Measurements from ENCODE around the gene TIMM50.
A peak's percentile ranks its signal among the peaks of the same experiment; 100 is the strongest.

Gene TIMM50

GRCh38 chr19:39436350-39436716, 44.3 kb upstream of the TIMM50 start:
- no peak for TF ChIP-seq CTCF (IDR thresholded peaks at IDR 0.05; ENCODE audit: control insufficient read depth, insufficient read depth, low read depth, low read length, missing control alignments)
- H3K4me3 ChIP-seq (ENCODE audit: control insufficient read depth, low read depth, low read length), result peak overlapping the region; percentile 82
- DNase-seq (ENCODE audit: low read depth), result no peak

- no peak for DNase-seq (ENCODE audit: low read depth)
- no peak for TF ChIP-seq CTCF (IDR thresholded peaks at IDR 0.05; ENCODE audit: control insufficient read depth, insufficient read depth, low read depth, low read length, missing control alignments)
- H3K4me3 ChIP-seq (ENCODE audit: control insufficient read depth, low read depth, low read length), result no peak overlapping the region
Measured at GRCh38 chr19:39438270-39438934, 42.2 kb upstream of the TIMM50 start.

- peak overlapping the region; percentile 93 for H3K4me3 ChIP-seq (ENCODE audit: control insufficient read depth, low read depth, low read length)
- no peak for TF ChIP-seq CTCF (IDR thresholded peaks at IDR 0.05; ENCODE audit: control insufficient read depth, insufficient read depth, low read depth, low read length, missing control alignments)
- DNase-seq (ENCODE audit: low read depth), result no peak
Measured at GRCh38 chr19:39444598-39445195, 35.9 kb upstream of the TIMM50 start.

GRCh38 chr19:39445196-39446111, 35.2 kb upstream of the TIMM50 start, which contains the start of gene SUPT5H:
Gene SUPT5H (plus strand): TSS chr19:39445582. CDS start chr19:39445891, 309 bp downstream.
- H3K4me3 ChIP-seq (ENCODE audit: control insufficient read depth, low read depth, low read length), result peak within 1 kb of the TSS; percentile 93
- no peak for TF ChIP-seq CTCF (IDR thresholded peaks at IDR 0.05; ENCODE audit: control insufficient read depth, insufficient read depth, low read depth, low read length, missing control alignments)
- peak; percentile 85 for DNase-seq (ENCODE audit: low read depth)

GRCh38 chr19:39446365-39447084, 34.1 kb upstream of the TIMM50 start:
- H3K4me3 ChIP-seq (ENCODE audit: control insufficient read depth, low read depth, low read length), result peak overlapping the region; percentile 93
- no peak for DNase-seq (ENCODE audit: low read depth)
- no peak for TF ChIP-seq CTCF (IDR thresholded peaks at IDR 0.05; ENCODE audit: control insufficient read depth, insufficient read depth, low read depth, low read length, missing control alignments)

- TF ChIP-seq CTCF (IDR thresholded peaks at IDR 0.05; ENCODE audit: control insufficient read depth, insufficient read depth, low read depth, low read length, missing control alignments), result no peak
- DNase-seq (ENCODE audit: low read depth), result no peak
- no peak overlapping the region for H3K4me3 ChIP-seq (ENCODE audit: control insufficient read depth, low read depth, low read length)
Measured at GRCh38 chr19:39448271-39448670, 32.4 kb upstream of the TIMM50 start.

Data from AG09309 (cell line).